GM12878 (cell line): Measurements from ENCODE around the gene SLC39A13. TPM values are rescaled to one million over a fixed set of nuclear protein-coding genes. Genes with fewer than 3 reads are reported as not detected.

Experiments used
- ATAC-seq: fragments of 200-7000 bp; cut with Tn5 transposase; 3 replicates; pipeline ENCODE4 v1.9.1; 2020; ENCODE audit warnings: mild to moderate bottlenecking, moderate library complexity
- BruUV-seq: library from RNA; stranded (reverse); fragments of 400-500 nt; replicated peaks from 2 replicates; lab custom pipeline; 2021; lab: Mats Ljungman, UMichigan
- CTCF ChIA-PET: fragments of 300-600 bp; sonication (Branson Sonifier 250); formaldehyde crosslinking; extraction: SDS; loops from one replicate; lab custom pipeline; 2021; ENCODE audit warnings: inconsistent platforms; lab: Yijun Ruan, JAX
- POLR2A ChIA-PET: fragments of 350-600 bp; formaldehyde crosslinking; extraction: SDS; loops from one replicate; lab custom pipeline; 2021; ENCODE audit warnings: inconsistent platforms; lab: Charles Lee
- RAD21 ChIA-PET: fragments of 300-600 bp; sonication (Branson Sonifier 250); formaldehyde crosslinking; loops from one replicate; lab custom pipeline; 2023; ENCODE audit warnings: antibody characterized with exemption; ENCODE audit not compliant: unreplicated experiment; lab: Charles Lee
- SMC1A ChIA-PET: fragments of 300-600 bp; sonication (Branson Sonifier 250); formaldehyde crosslinking; loops from one replicate; lab custom pipeline; 2023; ENCODE audit not compliant: unreplicated experiment, uncharacterized antibody; lab: Charles Lee
- DNase-seq: peaks from one replicate; pipeline ENCODE4 v3.0.0-alpha.2; 2011; ENCODE audit warnings: low read depth, low spot score
- FAIRE-seq: peaks from 3 replicates; lab custom pipeline; 2011; peaks lifted over from hg19 to GRCh38; lab: Jason Lieb, UNC
- H2AFZ ChIP-seq: 2 replicates; pipeline ENCODE4 v1.6.0; 2011; ENCODE audit warnings: low read depth, low read length, control low read depth; ENCODE audit not compliant: control insufficient read depth
- H3K27ac ChIP-seq: 2 replicates; pipeline ENCODE4 v1.5.1; 2011; ENCODE audit warnings: control low read depth; ENCODE audit not compliant: control insufficient read depth, insufficient read depth
- H3K27me3 ChIP-seq, 2 experiments: replicated peaks in 1 of 2; 2 replicates each; pipeline versions ENCODE4 v1.6.0 to v1.6.1; 2011; ENCODE audit warnings: low read length in 1 of 2; ENCODE audit not compliant: control insufficient read depth in 2 of 2, insufficient read depth in 2 of 2
- H3K36me3 ChIP-seq, 2 experiments: 2 replicates each; pipeline ENCODE4 v1.5.1; 2011; ENCODE audit warnings: low read length in 1 of 2; ENCODE audit not compliant: control insufficient read depth in 2 of 2, insufficient read depth in 2 of 2
- H3K4me1 ChIP-seq: 2 replicates; pipeline ENCODE4 v1.6.1; 2011; ENCODE audit warnings: mild to moderate bottlenecking, low read length, moderate library complexity, mixed read lengths; ENCODE audit not compliant: control insufficient read depth, insufficient read depth
- H3K4me2 ChIP-seq: 2 replicates; pipeline ENCODE4 v1.6.0; 2011; ENCODE audit warnings: control low read depth; ENCODE audit not compliant: control insufficient read depth, insufficient read depth
- H3K4me3 ChIP-seq: fragments of 200-600 bp; sonication (generic); 2 replicates; pipeline ENCODE4 v1.5.1; 2016
- H3K79me2 ChIP-seq: 2 replicates; pipeline ENCODE4 v1.6.0; 2011; ENCODE audit warnings: low read length; ENCODE audit not compliant: control insufficient read depth, insufficient read depth
- H3K9ac ChIP-seq: 2 replicates; pipeline ENCODE4 v1.8.0; 2011; ENCODE audit warnings: low read length, control low read depth, mixed read lengths; ENCODE audit not compliant: control insufficient read depth, insufficient read depth
- H3K9me3 ChIP-seq: replicated peaks from 3 replicates; pipeline ENCODE4 v1.5.1; 2011; ENCODE audit warnings: mild to moderate bottlenecking, low read length; ENCODE audit not compliant: control insufficient read depth, insufficient read depth
- H4K20me1 ChIP-seq: 2 replicates; pipeline ENCODE4 v1.6.0; 2011; ENCODE audit not compliant: control insufficient read depth, insufficient read depth
- ASH2L ChIP-seq: fragments of 300-600, 200-600 bp; sonication (generic); IDR thresholded peaks from 2 replicates; pipeline ENCODE4 v1.6.1; 2017; ENCODE audit warnings: low read depth, mild to moderate bottlenecking, borderline replicate concordance
- BACH1 ChIP-seq: fragments of 450-650 bp; IDR thresholded peaks from 2 replicates; pipeline ENCODE4 v1.6.1; 2017; ENCODE audit warnings: mild to moderate bottlenecking, borderline replicate concordance
- CHD1 ChIP-seq: IDR thresholded peaks from 2 replicates; pipeline ENCODE4 v1.6.1; 2012; ENCODE audit warnings: low read depth, low read length, improper control_type of control experiment
- CHD2 ChIP-seq: IDR thresholded peaks from 2 replicates; pipeline ENCODE4 v1.6.1; 2011; ENCODE audit warnings: low read depth, low read length, improper control_type of control experiment, borderline replicate concordance
- CREM ChIP-seq: IDR thresholded peaks from 2 replicates; pipeline ENCODE4 v1.6.1; 2014; ENCODE audit warnings: antibody characterized with exemption, low read depth
- EGR1 ChIP-seq, 2 experiments: IDR thresholded peaks; 1 replicate in 1 of 2; 2 replicates in 1 of 2; pipeline ENCODE4 v1.6.1; 2011 to 2012; ENCODE audit warnings: low read depth in 2 of 2, low read length in 2 of 2, borderline replicate concordance in 1 of 2, mild to moderate bottlenecking in 1 of 2, moderate library complexity in 1 of 2
- FOXM1 ChIP-seq: IDR thresholded peaks from 2 replicates; pipeline ENCODE4 v1.6.1; 2012; ENCODE audit warnings: low read depth, mild to moderate bottlenecking, inconsistent platforms, low read length, moderate library complexity
- IKZF2 ChIP-seq, 2 experiments: fragments of 450-650 bp; IDR thresholded peaks; 2 replicates each; pipeline ENCODE4 v1.6.1; 2017; ENCODE audit warnings: mild to moderate bottlenecking in 2 of 2, moderate library complexity in 2 of 2
- POU2F2 ChIP-seq: IDR thresholded peaks from 3 replicates; pipeline ENCODE4 v1.6.1; 2011; ENCODE audit warnings: low read depth, mild to moderate bottlenecking, low read length, borderline replicate concordance
- SPI1 ChIP-seq: IDR thresholded peaks from 2 replicates; pipeline ENCODE4 v1.6.1; 2011; ENCODE audit warnings: low read depth, mild to moderate bottlenecking, low read length, moderate library complexity, borderline replicate concordance; ENCODE audit not compliant: insufficient read depth
- SRF ChIP-seq, 2 experiments: IDR thresholded peaks; 2 replicates each; pipeline ENCODE4 v1.6.1; 2011; ENCODE audit warnings: low read depth in 2 of 2, low read length in 2 of 2, mild to moderate bottlenecking in 1 of 2, moderate library complexity in 1 of 2
- ZNF274 ChIP-seq: IDR thresholded peaks from one replicate; pipeline ENCODE4 v1.8.0; 2011; ENCODE audit not compliant: insufficient read length, insufficient read depth
- WGBS: methylation state at CpG from one replicate; pipeline ENCODE4 v1.1.6; 2016; ENCODE audit warnings: low lambda C conversion rate; ENCODE audit not compliant: insufficient replicate concordance, insufficient coverage; ENCODE audit errors: missing lambda C conversion rate; 5-methylcytosine and 5-hydroxymethylcytosine counted together
- in situ Hi-C: fragments of 300-500 bp; cut with MboI; formaldehyde crosslinking; loops from 9 replicates; pipeline ENCODE4 v1.14.3; 2018; ENCODE audit warnings: mixed read lengths
- intact Hi-C: fragments of 100-400 bp; cut with micrococcal nuclease; formaldehyde crosslinking; loops from one replicate; pipeline ENCODE4 v1.14.2; 2022; ENCODE audit not compliant: unreplicated experiment
- polyA plus RNA-seq, 11 experiments: library from polyadenylated mRNA; depleted of rRNA in 4 of 11; unstranded in 6 of 11; stranded (reverse) in 5 of 11; fragments of >200 nt; fragmentation: Nextera tagmentation in 4 of 11; fragmentation: Illumina TruSeq in 1 of 11; extraction: Ambion mirVana in 4 of 11; extraction: Trizol in 1 of 11; gene quantifications; 1 replicate in 1 of 11; 2 replicates in 10 of 11; pipeline versions ENCODE4 v1.2.1 to v1.2.3, GENCODE V29; 2011 to 2016; ENCODE audit warnings: inconsistent platforms in 2 of 11, missing spikeins in 2 of 11, low read depth in 1 of 11
- total RNA-seq, 4 experiments: library from RNA; depleted of rRNA in 3 of 4; stranded (reverse); fragments of >200 nt in 3 of 4; fragmentation: Illumina TruSeq in 1 of 4; extraction: Trizol in 1 of 4; gene quantifications; 2 replicates each; pipeline versions ENCODE4 v1.2.1 to v1.2.3, GENCODE V29; 2013 to 2021
- TF ChIP-seq, protein P1 (sequence below): fragments of 450-650 bp; IDR thresholded peaks from 2 replicates; pipeline ENCODE4 v1.6.1; 2016; ENCODE audit warnings: mild to moderate bottlenecking
- TF ChIP-seq, protein P2 (sequence below): fragments of 450-650 bp; formaldehyde crosslinking; IDR thresholded peaks from 2 replicates; pipeline ENCODE4 v1.4.0; 2022; ENCODE audit warnings: mild to moderate bottlenecking, moderate library complexity

The SLC39A13 gene
- total and polyA plus RNA-seq, 10 of the 15 experiments (the other 5 are each of a cell fraction or from before 2014, with no cell fraction given), result 0.23 to 19.8 (median 6.3) TPM

DNA sequence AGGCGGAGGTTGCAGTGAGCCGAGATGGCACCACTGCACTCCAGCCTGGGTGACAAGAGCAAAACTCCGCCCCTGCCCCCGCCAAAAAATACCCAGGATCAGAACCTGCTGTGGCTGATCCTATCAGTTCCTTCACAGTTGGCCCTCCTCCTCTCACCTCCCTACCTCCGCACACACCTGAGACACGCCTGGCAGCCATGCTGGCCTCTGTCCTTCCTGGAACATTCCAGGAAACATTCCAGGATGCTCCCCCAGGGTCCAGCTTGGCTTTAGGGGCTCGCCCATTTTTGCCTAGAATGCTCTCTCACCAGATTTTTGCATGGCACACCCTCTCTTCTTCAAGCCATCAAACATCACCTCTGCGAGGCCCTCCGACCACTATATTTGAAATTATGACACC is 38.4 kb downstream of the SLC39A13 start:
- H2AFZ ChIP-seq, result no peak overlapping the region
- in situ Hi-C loops (no loop called here), intact Hi-C loops (no loop called here)
- ChIA-PET POLR2A (no interaction called here), SMC1A (no interaction called here), CTCF (interaction anchor here (1.2 kb wide), 1 partner anchor 10 kb away, joined by 3 read pairs; no protein-coding TSS in a partner anchor), RAD21 (no interaction called here)
- no peak overlapping the region for H3K4me3 ChIP-seq
- no peaks in the 10 kb centered on the region for H3K27me3 ChIP-seq
- 83% methylated on average over 9 of the region's 9 CpGs for WGBS
- no peak for DNase-seq
- H3K4me2 ChIP-seq, result no peak overlapping the region
- no peak for FAIRE-seq
- no peaks in the 10 kb centered on the region for H3K9me3 ChIP-seq
- no peak overlapping the region for H3K9ac ChIP-seq
- TF ChIP-seq, protein P1, sequence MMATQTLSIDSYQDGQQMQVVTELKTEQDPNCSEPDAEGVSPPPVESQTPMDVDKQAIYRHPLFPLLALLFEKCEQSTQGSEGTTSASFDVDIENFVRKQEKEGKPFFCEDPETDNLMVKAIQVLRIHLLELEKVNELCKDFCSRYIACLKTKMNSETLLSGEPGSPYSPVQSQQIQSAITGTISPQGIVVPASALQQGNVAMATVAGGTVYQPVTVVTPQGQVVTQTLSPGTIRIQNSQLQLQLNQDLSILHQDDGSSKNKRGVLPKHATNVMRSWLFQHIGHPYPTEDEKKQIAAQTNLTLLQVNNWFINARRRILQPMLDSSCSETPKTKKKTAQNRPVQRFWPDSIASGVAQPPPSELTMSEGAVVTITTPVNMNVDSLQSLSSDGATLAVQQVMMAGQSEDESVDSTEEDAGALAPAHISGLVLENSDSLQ, result no peak
- TF ChIP-seq CHD2 (no peak), ASH2L (no peak), SRF (IDR thresholded peaks at IDR 0.05; ENCODE audit: low read depth in 2 of 2, low read length in 2 of 2) (no peak), BACH1 (no peak), EGR1 (IDR thresholded peaks at IDR 0.05; ENCODE audit: borderline replicate concordance in 1 of 2, low read depth in 2 of 2, low read length in 2 of 2) (no peak), IKZF2 (IDR thresholded peaks at IDR 0.05) (no peak), SPI1 (no peak), ZNF274 (no peak), FOXM1 (no peak), CREM (no peak), POU2F2 (no peak), CHD1 (no peak)
- TF ChIP-seq, protein P2, sequence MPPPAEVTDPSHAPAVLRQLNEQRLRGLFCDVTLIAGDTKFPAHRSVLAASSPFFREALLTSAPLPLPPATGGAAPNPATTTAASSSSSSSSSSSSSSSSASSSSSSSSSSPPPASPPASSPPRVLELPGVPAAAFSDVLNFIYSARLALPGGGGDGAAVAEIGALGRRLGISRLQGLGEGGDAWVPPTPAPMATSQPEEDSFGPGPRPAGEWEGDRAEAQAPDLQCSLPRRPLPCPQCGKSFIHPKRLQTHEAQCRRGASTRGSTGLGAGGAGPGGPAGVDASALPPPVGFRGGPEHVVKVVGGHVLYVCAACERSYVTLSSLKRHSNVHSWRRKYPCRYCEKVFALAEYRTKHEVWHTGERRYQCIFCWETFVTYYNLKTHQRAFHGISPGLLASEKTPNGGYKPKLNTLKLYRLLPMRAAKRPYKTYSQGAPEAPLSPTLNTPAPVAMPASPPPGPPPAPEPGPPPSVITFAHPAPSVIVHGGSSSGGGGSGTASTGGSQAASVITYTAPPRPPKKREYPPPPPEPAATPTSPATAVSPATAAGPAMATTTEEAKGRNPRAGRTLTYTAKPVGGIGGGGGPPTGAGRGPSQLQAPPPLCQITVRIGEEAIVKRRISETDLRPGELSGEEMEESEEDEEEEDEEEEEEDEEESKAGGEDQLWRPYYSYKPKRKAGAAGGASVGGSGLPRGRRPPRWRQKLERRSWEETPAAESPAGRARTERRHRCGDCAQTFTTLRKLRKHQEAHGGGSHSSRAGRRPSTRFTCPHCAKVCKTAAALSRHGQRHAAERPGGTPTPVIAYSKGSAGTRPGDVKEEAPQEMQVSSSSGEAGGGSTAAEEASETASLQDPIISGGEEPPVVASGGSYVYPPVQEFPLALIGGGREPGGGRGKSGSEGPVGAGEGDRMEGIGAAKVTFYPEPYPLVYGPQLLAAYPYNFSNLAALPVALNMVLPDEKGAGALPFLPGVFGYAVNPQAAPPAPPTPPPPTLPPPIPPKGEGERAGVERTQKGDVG (CRISPR knock-in tag), result no peak
- no peaks in the 10 kb centered on the region for H3K79me2 ChIP-seq
- H3K36me3 ChIP-seq, result no peaks in the 10 kb centered on the region
- no TSS peak for BruUV-seq
- no peak for ATAC-seq
- no peaks in the 10 kb centered on the region for H4K20me1 ChIP-seq
- no peaks in the 10 kb centered on the region for H3K4me1 ChIP-seq
- H3K27ac ChIP-seq, result no peak overlapping the region
